Measurements from ENCODE around the gene ZNF845. TPM values are rescaled to one million over a fixed set of nuclear protein-coding genes. Genes with fewer than 3 reads are reported as not detected.
A peak's percentile ranks its signal among the peaks of the same experiment; 100 is the strongest.
"Not testable (repeated sequence)": the region's sequence is repeated elsewhere in the genome, so short reads cannot be mapped to it uniquely, and the experiment has no call there.

ZNF845 gene
- total RNA-seq, 1 donor from 2014 or later: 7.5 TPM

DNA sequence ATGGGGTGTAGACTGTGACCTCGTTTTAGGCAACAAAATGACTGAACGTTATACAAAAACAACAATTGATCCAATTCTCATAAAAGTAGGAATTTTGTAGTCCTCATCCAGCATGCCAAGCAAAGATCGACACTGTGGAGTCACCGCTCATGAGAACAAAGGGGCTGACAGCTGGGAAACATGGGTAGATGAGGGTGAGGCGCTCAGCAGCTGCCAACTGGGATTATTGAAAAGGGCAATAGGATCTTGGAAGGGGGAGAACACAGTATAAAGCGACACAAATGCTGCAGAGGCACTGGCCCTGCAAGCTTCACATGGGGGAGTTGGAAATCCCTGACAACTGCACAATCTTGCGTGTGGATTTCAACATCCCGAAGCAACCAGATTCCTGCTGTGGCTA lies 56.0 kb downstream of the ZNF845 start:
- peaks cover 38% of the 10 kb centered on the region for H3K36me3 Mint-ChIP-seq
- no peak for DNase-seq (ENCODE audit: low spot score in 2 of 2, unreplicated experiment in 2 of 2)
- no peak overlapping the region for H3K4me3 Mint-ChIP-seq
- H3K9me3 Mint-ChIP-seq: peaks cover 41% of the 10 kb centered on the region
- peaks cover 3% of the 10 kb centered on the region for H3K4me1 Mint-ChIP-seq
- no peaks in the 10 kb centered on the region for H3K27me3 Mint-ChIP-seq (ENCODE audit: low read depth)
- TF ChIP-seq, protein P1, sequence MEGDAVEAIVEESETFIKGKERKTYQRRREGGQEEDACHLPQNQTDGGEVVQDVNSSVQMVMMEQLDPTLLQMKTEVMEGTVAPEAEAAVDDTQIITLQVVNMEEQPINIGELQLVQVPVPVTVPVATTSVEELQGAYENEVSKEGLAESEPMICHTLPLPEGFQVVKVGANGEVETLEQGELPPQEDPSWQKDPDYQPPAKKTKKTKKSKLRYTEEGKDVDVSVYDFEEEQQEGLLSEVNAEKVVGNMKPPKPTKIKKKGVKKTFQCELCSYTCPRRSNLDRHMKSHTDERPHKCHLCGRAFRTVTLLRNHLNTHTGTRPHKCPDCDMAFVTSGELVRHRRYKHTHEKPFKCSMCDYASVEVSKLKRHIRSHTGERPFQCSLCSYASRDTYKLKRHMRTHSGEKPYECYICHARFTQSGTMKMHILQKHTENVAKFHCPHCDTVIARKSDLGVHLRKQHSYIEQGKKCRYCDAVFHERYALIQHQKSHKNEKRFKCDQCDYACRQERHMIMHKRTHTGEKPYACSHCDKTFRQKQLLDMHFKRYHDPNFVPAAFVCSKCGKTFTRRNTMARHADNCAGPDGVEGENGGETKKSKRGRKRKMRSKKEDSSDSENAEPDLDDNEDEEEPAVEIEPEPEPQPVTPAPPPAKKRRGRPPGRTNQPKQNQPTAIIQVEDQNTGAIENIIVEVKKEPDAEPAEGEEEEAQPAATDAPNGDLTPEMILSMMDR (IDR thresholded peaks at IDR 0.05; ENCODE audit: unreplicated experiment): no peak
- H3K27ac Mint-ChIP-seq: no peak overlapping the region

GRCh38 chr19:53389978-53390377 lies 56.4 kb downstream of the ZNF845 start:
- Mint-ChIP-seq H3K36me3 (peaks cover 34% of the 10 kb centered on the region), H3K27ac (no peak overlapping the region), H3K4me3 (no peak overlapping the region), H3K4me1 (peaks cover 6% of the 10 kb centered on the region), H3K9me3 (peaks cover 37% of the 10 kb centered on the region), H3K27me3 (ENCODE audit: low read depth) (no peaks in the 10 kb centered on the region)
- TF ChIP-seq, protein P1 (IDR thresholded peaks at IDR 0.05; ENCODE audit: unreplicated experiment): no peak
- DNase-seq (ENCODE audit: low spot score in 2 of 2, unreplicated experiment in 2 of 2): no peak

DNA sequence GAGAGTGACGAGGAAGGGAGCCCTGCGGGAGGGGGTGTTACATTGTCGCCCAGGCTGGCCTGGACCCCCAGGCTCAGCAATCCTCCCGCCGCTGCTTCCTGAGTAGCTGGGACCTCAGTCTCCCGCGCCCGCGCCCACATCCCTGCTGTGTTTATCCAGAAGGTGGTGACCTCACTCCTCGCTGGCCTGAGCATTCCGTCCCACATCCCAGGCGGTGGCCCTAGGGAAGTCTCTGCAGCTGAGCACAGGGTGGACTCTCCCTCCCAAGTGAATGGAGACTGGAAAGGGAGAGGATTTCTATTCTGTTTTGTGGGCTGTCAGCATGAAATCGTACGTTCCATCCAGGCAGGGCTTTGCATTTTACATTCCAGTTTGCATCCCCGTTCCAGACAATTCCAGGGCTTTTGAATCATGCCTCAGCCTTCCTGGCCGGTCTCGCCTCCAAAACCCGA lies 61.0 kb downstream of the ZNF845 start:
- DNase-seq (ENCODE audit: low spot score in 2 of 2, unreplicated experiment in 2 of 2): no peak
- H3K4me3 Mint-ChIP-seq: peak overlapping the region; percentile 96
- H3K36me3 Mint-ChIP-seq: peaks cover 11% of the 10 kb centered on the region
- H3K27me3 Mint-ChIP-seq (ENCODE audit: low read depth): no peaks in the 10 kb centered on the region
- H3K27ac Mint-ChIP-seq: peak overlapping the region; percentile 98
- H3K4me1 Mint-ChIP-seq: peaks cover 22% of the 10 kb centered on the region
- peaks cover 9% of the 10 kb centered on the region for H3K9me3 Mint-ChIP-seq
- TF ChIP-seq, protein P1 (IDR thresholded peaks at IDR 0.05; ENCODE audit: unreplicated experiment): no peak

DNA sequence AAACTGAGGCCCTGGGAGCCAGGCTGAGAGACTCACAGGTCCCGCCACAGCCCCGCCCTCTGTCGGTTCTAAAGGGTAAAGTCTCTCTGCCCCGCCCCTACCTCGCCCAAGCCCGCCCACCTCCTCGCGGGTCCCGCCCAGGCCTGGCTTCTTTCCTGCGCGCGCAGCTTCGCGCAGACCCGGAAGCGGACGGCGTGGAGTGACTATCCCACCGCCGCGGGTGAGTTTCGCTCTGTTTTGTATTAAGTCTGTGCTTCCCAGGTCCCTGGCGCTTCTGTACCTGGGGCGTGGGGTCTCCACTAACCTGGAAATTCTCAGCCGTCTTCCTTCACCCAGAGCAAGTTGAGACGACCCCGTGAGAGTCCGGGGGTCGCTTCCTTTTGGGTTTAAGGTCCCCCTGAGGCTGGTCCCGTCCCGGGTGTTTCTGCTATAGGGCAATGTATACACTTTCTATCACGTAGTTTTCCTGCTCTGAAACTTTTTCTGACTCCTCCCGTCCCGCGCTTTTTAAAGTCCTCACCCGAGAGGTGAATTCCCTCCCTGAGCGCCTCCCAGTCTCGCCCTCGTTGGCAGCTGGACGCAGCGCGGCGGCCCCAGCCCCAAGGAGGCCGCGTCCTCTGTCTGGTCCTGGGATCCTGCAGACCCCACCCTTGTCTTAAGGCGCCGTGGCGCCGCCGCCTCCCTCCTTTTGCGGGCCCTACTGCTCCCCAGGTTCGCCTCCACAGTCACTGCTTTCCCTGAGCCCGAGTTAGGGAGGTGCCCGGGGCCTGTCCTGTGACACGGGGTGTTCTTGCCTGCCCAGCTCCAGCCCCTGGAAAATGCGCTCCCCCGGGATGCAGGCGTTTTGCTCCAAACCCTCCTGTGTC lies 61.7 kb downstream of the ZNF845 start, which contains the start of gene ZNF765:
TSS of gene ZNF765 (plus strand) at position 176 of the 866 bp plus-strand sequence. CDS start 2,867 bp downstream, outside the sequence.
- peak; percentile 93 to 99 for DNase-seq (ENCODE audit: low spot score in 2 of 2, unreplicated experiment in 2 of 2)
- Mint-ChIP-seq H3K36me3 (peaks cover 11% of the 10 kb centered on the region), H3K9me3 (peaks cover 5% of the 10 kb centered on the region), H3K27me3 (ENCODE audit: low read depth) (no peaks in the 10 kb centered on the region), H3K4me3 (peak within 1 kb of the TSS; percentile 96), H3K27ac (peak within 1 kb of the TSS; percentile 98), H3K4me1 (peaks cover 22% of the 10 kb centered on the region)
- TF ChIP-seq, protein P1 (IDR thresholded peaks at IDR 0.05; ENCODE audit: unreplicated experiment): peak; percentile 62

GRCh38 chr19:53395840-53396524 lies 62.4 kb downstream of the ZNF845 start:
- Mint-ChIP-seq H3K36me3 (peaks cover 17% of the 10 kb centered on the region), H3K4me3 (peak overlapping the region; percentile 96), H3K4me1 (peaks cover 22% of the 10 kb centered on the region), H3K27ac (peak overlapping the region; percentile 98)
- DNase-seq (ENCODE audit: low spot score in 2 of 2, unreplicated experiment in 2 of 2); H3K9me3 Mint-ChIP-seq; H3K27me3 Mint-ChIP-seq (ENCODE audit: low read depth): not testable (repeated sequence)

DNA sequence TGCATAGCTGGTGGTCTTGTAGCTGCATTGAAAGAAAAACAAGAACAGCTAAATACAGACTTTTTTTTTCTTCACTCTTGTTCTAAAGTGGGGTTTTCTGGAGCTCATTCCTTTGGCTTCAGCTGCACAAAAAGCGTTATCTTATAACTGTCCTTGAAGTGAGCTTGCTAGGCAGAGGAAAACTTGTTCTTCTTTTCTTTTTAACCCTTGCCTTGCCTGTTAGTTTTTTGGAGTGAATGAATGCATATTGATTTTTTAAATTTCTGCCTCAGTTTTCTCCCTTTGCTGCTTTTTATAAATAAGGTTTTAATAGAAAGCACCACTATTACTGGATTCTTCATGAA lies 62.9 kb downstream of the ZNF845 start:
- Mint-ChIP-seq H3K4me1 (peaks cover 22% of the 10 kb centered on the region), H3K27ac (no peak overlapping the region), H3K9me3 (no peaks in the 10 kb centered on the region), H3K4me3 (peak overlapping the region; percentile 96), H3K36me3 (peaks cover 20% of the 10 kb centered on the region), H3K27me3 (ENCODE audit: low read depth) (no peaks in the 10 kb centered on the region)
- TF ChIP-seq, protein P1 (IDR thresholded peaks at IDR 0.05; ENCODE audit: unreplicated experiment): no peak
- DNase-seq (ENCODE audit: low spot score in 2 of 2, unreplicated experiment in 2 of 2): no peak

GRCh38 chr19:53397918-53398317 lies 64.4 kb downstream of the ZNF845 start:
- not testable (repeated sequence) for H3K9me3 Mint-ChIP-seq; H3K4me3 Mint-ChIP-seq; H3K27me3 Mint-ChIP-seq (ENCODE audit: low read depth); H3K27ac Mint-ChIP-seq; DNase-seq (ENCODE audit: low spot score in 2 of 2, unreplicated experiment in 2 of 2)
- H3K36me3 Mint-ChIP-seq: peaks cover 33% of the 10 kb centered on the region
- peaks cover 22% of the 10 kb centered on the region for H3K4me1 Mint-ChIP-seq
